WTC11 (cell line): ENCODE data around the gene NSL1. TPM values are rescaled to one million over a fixed set of nuclear protein-coding genes. Genes with fewer than 3 reads are reported as not detected.

Experiments
- ATAC-seq: fragments of 200-7000 bp; cut with Tn5 transposase; 2 replicates; pipeline ENCODE4 v1.10.0; 2021; ENCODE audit warnings: mild to moderate bottlenecking, moderate library complexity
- CTCF ChIA-PET: fragments of 300-600 bp; sonication (Branson Sonifier 250); formaldehyde crosslinking; loops from one replicate; lab custom pipeline; 2021; ENCODE audit warnings: antibody characterized with exemption; lab: Charles Lee
- POLR2A ChIA-PET: fragments of 350-600 bp; sonication (Branson Sonifier 250); formaldehyde crosslinking; loops from one replicate; lab custom pipeline; 2021; ENCODE audit warnings: antibody characterized with exemption; lab: Charles Lee
- DNase-seq: peaks from one replicate; pipeline ENCODE4 v3.0.0; 2021; ENCODE audit warnings: low spot score
- H3K27ac Mint-ChIP-seq: 2 replicates; pipeline ENCODE4 v1.8.0; 2021; ENCODE audit warnings: mixed read lengths
- H3K27me3 Mint-ChIP-seq: 2 replicates; pipeline ENCODE4 v1.8.0; 2021; ENCODE audit warnings: low read depth, mild to moderate bottlenecking, moderate library complexity, mixed read lengths
- H3K36me3 Mint-ChIP-seq: 2 replicates; pipeline ENCODE4 v1.8.0; 2021; ENCODE audit warnings: mixed read lengths
- H3K4me1 Mint-ChIP-seq: 2 replicates; pipeline ENCODE4 v1.8.0; 2022; ENCODE audit warnings: mixed read lengths
- H3K4me3 Mint-ChIP-seq: 2 replicates; pipeline ENCODE4 v1.8.0; 2021; ENCODE audit warnings: mild to moderate bottlenecking, moderate library complexity, mixed read lengths
- H3K9me3 Mint-ChIP-seq: 2 replicates; pipeline ENCODE4 v1.8.0; 2021; ENCODE audit warnings: mixed read lengths
- GABPB1 ChIP-seq: sonication (generic); formaldehyde crosslinking; IDR thresholded peaks from 2 replicates; pipeline ENCODE4 v1.8.1; 2023; ENCODE audit warnings: mild to moderate bottlenecking, missing genetic modification reagents
- HMGA2 ChIP-seq: fragments of 250-450 bp; sonication (Bioruptor Pico); IDR thresholded peaks from 2 replicates; pipeline ENCODE4 v1.4.0; 2021; ENCODE audit warnings: mild to moderate bottlenecking, moderate library complexity
- IRF2 ChIP-seq: sonication (generic); formaldehyde crosslinking; IDR thresholded peaks from 2 replicates; pipeline ENCODE4 v1.8.0; 2022; ENCODE audit warnings: low read depth, missing genetic modification reagents, borderline replicate concordance
- KAT7 ChIP-seq: sonication (generic); formaldehyde crosslinking; IDR thresholded peaks from 2 replicates; pipeline ENCODE4 v1.8.1; 2023; ENCODE audit warnings: missing genetic modification reagents, mild to moderate bottlenecking, borderline replicate concordance
- PREB ChIP-seq: sonication (generic); formaldehyde crosslinking; IDR thresholded peaks from 2 replicates; pipeline ENCODE4 v1.8.1; 2022; ENCODE audit warnings: mild to moderate bottlenecking, missing genetic modification reagents, moderate library complexity, borderline replicate concordance
- SMAD3 ChIP-seq: sonication (generic); formaldehyde crosslinking; IDR thresholded peaks from 2 replicates; pipeline ENCODE4 v1.8.0; 2022; ENCODE audit warnings: missing genetic modification reagents, mild to moderate bottlenecking, borderline replicate concordance
- SOX15 ChIP-seq: fragments of 250-450 bp; sonication (Bioruptor Pico); IDR thresholded peaks from 2 replicates; pipeline ENCODE4 v1.9.0; 2021; ENCODE audit warnings: mild to moderate bottlenecking
- ZBTB43 ChIP-seq: sonication (generic); formaldehyde crosslinking; IDR thresholded peaks from 2 replicates; pipeline ENCODE4 v1.8.1; 2023; ENCODE audit warnings: mild to moderate bottlenecking, missing genetic modification reagents
- ZMAT4 ChIP-seq: fragments of 250-450 bp; sonication (Bioruptor Pico); IDR thresholded peaks from 2 replicates; pipeline ENCODE4 v1.9.0; 2021; ENCODE audit warnings: mild to moderate bottlenecking
- ZNF396 ChIP-seq: fragments of 250-450 bp; sonication (Bioruptor Pico); IDR thresholded peaks from 2 replicates; pipeline ENCODE4 v1.8.0; 2021; ENCODE audit warnings: mild to moderate bottlenecking, moderate library complexity, borderline replicate concordance
- ZNF416 ChIP-seq: fragments of 250-450 bp; sonication (Bioruptor Pico); IDR thresholded peaks from 2 replicates; pipeline ENCODE4 v1.9.0; 2021; ENCODE audit warnings: mild to moderate bottlenecking, inconsistent platforms
- ZNF532 ChIP-seq: fragments of 250-450 bp; sonication (Bioruptor Pico); IDR thresholded peaks from 2 replicates; pipeline ENCODE4 v1.9.0; 2021; ENCODE audit warnings: mild to moderate bottlenecking, borderline replicate concordance
- total RNA-seq: library from RNA; stranded (reverse); gene quantifications from 3 replicates; pipeline ENCODE4 v1.2.3, GENCODE V29; 2021
- TF ChIP-seq, protein P1 (sequence below): sonication (generic); formaldehyde crosslinking; IDR thresholded peaks from 2 replicates; pipeline ENCODE4 v1.8.1; 2022; ENCODE audit warnings: mild to moderate bottlenecking, moderate library complexity, missing genetic modification reagents
- TF ChIP-seq, protein P2 (sequence below): sonication (generic); formaldehyde crosslinking; IDR thresholded peaks from 2 replicates; pipeline ENCODE4 v1.8.1; 2023; ENCODE audit warnings: mild to moderate bottlenecking, missing genetic modification reagents
- TF ChIP-seq, protein P3 (sequence below): sonication (generic); formaldehyde crosslinking; IDR thresholded peaks from 2 replicates; pipeline ENCODE4 v1.8.0; 2022; ENCODE audit warnings: missing genetic modification reagents

Gene NSL1
- total RNA-seq, 1 experiment from 2014 or later, result 55.7 TPM

- ChIA-PET POLR2A (no interaction called here), CTCF (interaction anchor here (1.2 kb wide), 1 partner anchor 12 kb away, joined by 5 read pairs; no protein-coding TSS in a partner anchor)
- no peak for DNase-seq
- TF ChIP-seq PREB (CRISPR knock-in tag) (no peak), HMGA2 (no peak)
- Mint-ChIP-seq H3K36me3 (peaks cover 27% of the 10 kb centered on the region), H3K4me1 (0 out of 2 replicates have a peak, but pooled peaks cover 2% of the 10 kb centered on the region), H3K27ac (no peak overlapping the region), H3K4me3 (no peak overlapping the region), H3K27me3 (peaks cover 10% of the 10 kb centered on the region), H3K9me3 (peaks cover 33% of the 10 kb centered on the region)
- ATAC-seq, result no peak
Measured at GRCh38 chr1:212827171-212827776, 35.7 kb upstream of the NSL1 start.

GRCh38 chr1:212825798-212826452, 34.3 kb upstream of the NSL1 start:
- H3K4me3 Mint-ChIP-seq, result no peak overlapping the region
- ATAC-seq, result 0 out of 2 replicates have a peak, but pooled peaks have one; percentile 24

More at GRCh38 chr1:212825798-212826452, 34.3 kb upstream of the NSL1 start:
- TF ChIP-seq GABPB1 (CRISPR knock-in tag), result no peak
- TF ChIP-seq ZBTB43, result no peak
- no peak for TF ChIP-seq ZNF396 (CRISPR knock-in tag)
- TF ChIP-seq ZNF532 (CRISPR knock-in tag), result no peak
- TF ChIP-seq KAT7 (CRISPR knock-in tag), result no peak
- TF ChIP-seq, protein P1, sequence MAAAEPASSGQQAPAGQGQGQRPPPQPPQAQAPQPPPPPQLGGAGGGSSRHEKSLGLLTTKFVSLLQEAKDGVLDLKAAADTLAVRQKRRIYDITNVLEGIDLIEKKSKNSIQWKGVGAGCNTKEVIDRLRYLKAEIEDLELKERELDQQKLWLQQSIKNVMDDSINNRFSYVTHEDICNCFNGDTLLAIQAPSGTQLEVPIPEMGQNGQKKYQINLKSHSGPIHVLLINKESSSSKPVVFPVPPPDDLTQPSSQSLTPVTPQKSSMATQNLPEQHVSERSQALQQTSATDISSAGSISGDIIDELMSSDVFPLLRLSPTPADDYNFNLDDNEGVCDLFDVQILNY (CRISPR knock-in tag), result no peak
- no peak for TF ChIP-seq ZNF416 (CRISPR knock-in tag)
- no peak for TF ChIP-seq ZMAT4 (CRISPR knock-in tag)
- TF ChIP-seq, protein P2, sequence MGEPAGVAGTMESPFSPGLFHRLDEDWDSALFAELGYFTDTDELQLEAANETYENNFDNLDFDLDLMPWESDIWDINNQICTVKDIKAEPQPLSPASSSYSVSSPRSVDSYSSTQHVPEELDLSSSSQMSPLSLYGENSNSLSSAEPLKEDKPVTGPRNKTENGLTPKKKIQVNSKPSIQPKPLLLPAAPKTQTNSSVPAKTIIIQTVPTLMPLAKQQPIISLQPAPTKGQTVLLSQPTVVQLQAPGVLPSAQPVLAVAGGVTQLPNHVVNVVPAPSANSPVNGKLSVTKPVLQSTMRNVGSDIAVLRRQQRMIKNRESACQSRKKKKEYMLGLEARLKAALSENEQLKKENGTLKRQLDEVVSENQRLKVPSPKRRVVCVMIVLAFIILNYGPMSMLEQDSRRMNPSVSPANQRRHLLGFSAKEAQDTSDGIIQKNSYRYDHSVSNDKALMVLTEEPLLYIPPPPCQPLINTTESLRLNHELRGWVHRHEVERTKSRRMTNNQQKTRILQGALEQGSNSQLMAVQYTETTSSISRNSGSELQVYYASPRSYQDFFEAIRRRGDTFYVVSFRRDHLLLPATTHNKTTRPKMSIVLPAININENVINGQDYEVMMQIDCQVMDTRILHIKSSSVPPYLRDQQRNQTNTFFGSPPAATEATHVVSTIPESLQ, result no peak
- TF ChIP-seq IRF2 (CRISPR knock-in tag), result no peak
- TF ChIP-seq HMGA2, result no peak
- TF ChIP-seq, protein P3, sequence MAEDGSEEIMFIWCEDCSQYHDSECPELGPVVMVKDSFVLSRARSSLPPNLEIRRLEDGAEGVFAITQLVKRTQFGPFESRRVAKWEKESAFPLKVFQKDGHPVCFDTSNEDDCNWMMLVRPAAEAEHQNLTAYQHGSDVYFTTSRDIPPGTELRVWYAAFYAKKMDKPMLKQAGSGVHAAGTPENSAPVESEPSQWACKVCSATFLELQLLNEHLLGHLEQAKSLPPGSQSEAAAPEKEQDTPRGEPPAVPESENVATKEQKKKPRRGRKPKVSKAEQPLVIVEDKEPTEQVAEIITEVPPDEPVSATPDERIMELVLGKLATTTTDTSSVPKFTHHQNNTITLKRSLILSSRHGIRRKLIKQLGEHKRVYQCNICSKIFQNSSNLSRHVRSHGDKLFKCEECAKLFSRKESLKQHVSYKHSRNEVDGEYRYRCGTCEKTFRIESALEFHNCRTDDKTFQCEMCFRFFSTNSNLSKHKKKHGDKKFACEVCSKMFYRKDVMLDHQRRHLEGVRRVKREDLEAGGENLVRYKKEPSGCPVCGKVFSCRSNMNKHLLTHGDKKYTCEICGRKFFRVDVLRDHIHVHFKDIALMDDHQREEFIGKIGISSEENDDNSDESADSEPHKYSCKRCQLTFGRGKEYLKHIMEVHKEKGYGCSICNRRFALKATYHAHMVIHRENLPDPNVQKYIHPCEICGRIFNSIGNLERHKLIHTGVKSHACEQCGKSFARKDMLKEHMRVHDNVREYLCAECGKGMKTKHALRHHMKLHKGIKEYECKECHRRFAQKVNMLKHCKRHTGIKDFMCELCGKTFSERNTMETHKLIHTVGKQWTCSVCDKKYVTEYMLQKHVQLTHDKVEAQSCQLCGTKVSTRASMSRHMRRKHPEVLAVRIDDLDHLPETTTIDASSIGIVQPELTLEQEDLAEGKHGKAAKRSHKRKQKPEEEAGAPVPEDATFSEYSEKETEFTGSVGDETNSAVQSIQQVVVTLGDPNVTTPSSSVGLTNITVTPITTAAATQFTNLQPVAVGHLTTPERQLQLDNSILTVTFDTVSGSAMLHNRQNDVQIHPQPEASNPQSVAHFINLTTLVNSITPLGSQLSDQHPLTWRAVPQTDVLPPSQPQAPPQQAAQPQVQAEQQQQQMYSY, result no peak
- no peak for TF ChIP-seq SMAD3 (CRISPR knock-in tag)
- TF ChIP-seq SOX15, result no peak
- Mint-ChIP-seq H3K27me3 (peaks cover 10% of the 10 kb centered on the region), H3K9me3 (peaks cover 33% of the 10 kb centered on the region), H3K36me3 (peaks cover 27% of the 10 kb centered on the region), H3K27ac (no peak overlapping the region), H3K4me1 (0 out of 2 replicates have a peak, but pooled peaks cover 2% of the 10 kb centered on the region)
- no peak for DNase-seq
- ChIA-PET CTCF (interaction anchor here (1.4 kb wide), 1 partner anchor 11 kb away, joined by 3 read pairs; no protein-coding TSS in a partner anchor), POLR2A (no interaction called here)
